ENCODE data around the gene SPSB1.
A peak's percentile ranks its signal among the peaks of the same experiment; 100 is the strongest.

The SPSB1 gene

GRCh38 chr1:9331558-9332346, 39.1 kb downstream of the SPSB1 start:
- no peak overlapping the region for H3K4me3 ChIP-seq
- H4K20me1 ChIP-seq: peaks cover 54% of the 10 kb centered on the region
- H3K9me3 ChIP-seq: no peaks in the 10 kb centered on the region
- H3K27ac ChIP-seq: no peak overlapping the region
- H3K36me3 ChIP-seq: no peaks in the 10 kb centered on the region
- no peaks in the 10 kb centered on the region for H3K27me3 ChIP-seq
- peak overlapping the region; percentile 73 for H3K4me2 ChIP-seq
- peaks cover 26% of the 10 kb centered on the region for H3K4me1 ChIP-seq
- no peak overlapping the region for H3K9ac ChIP-seq
- TF ChIP-seq Cebpa-rat (IDR thresholded peaks at IDR 0.05): no peak

- Histone ChIP-seq H3K4me1 (peaks cover 28% of the 10 kb centered on the region), H3K36me3 (no peaks in the 10 kb centered on the region), H3K9ac (no peak overlapping the region), H4K20me1 (peaks cover 54% of the 10 kb centered on the region), H3K4me2 (peak overlapping the region; percentile 73), H3K9me3 (no peaks in the 10 kb centered on the region), H3K27ac (peak overlapping the region; percentile 43; the same call in 1 of the 2 replicates), H3K27me3 (no peaks in the 10 kb centered on the region), H3K4me3 (no peak overlapping the region)
- TF ChIP-seq Cebpa-rat (IDR thresholded peaks at IDR 0.05): no peak
Observed at GRCh38 chr1:9332513-9333143, 39.9 kb downstream of the SPSB1 start.

DNA sequence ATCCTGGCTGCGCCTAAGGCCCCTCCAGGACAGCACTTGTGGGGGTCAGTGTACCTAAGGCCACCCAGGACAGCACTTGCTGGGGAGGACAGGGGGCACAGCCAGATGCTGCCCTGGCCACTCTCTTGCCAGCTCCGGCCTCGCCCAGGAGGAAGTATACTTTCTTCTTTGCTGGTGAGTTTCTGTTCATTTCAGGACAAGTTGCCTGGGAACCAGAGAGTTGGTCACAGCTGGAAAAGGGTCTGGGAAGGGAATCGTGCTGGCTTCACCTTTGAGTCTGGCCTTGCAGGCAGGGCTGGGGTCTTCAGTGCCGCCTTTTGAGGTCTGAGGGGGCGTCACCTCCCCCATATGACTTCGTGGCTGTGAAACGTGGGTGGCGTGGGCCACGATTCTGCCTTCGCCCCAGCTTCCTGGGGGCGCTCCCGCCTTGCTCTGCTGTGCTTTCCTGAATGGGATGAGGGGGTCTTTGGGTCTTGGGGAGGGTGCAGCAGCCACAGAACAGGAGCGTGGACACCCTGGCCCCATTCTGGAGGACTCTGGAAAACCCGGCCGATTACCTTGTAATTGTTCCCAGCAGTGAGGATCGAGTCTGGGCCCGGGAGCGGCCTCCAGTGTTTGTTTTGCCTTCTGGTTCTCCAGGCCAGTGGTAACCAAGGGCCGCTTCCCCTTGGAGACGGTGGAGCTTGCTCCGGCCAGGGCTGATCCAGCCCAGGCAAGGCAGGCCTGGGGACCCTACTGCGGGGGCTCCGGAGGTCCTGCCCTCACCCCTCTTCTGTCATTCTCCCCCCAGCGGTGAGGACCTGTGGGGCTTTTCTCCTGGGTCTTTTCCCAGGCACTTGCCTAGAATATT, 45.9 kb downstream of the SPSB1 start:
- no peak overlapping the region for H3K9ac ChIP-seq

GRCh38 chr1:9340172-9340854, 47.6 kb downstream of the SPSB1 start:
- peak overlapping the region; percentile 2; the same call in 1 of the 2 replicates for H3K4me2 ChIP-seq
- H3K9ac ChIP-seq: no peak overlapping the region
- no peak overlapping the region for H3K27ac ChIP-seq
- peaks cover 45% of the 10 kb centered on the region for H3K4me1 ChIP-seq
- H3K9me3 ChIP-seq: peaks cover 6% of the 10 kb centered on the region
- no peaks in the 10 kb centered on the region for H3K36me3 ChIP-seq
- H3K4me3 ChIP-seq: no peak overlapping the region
- no peaks in the 10 kb centered on the region for H3K27me3 ChIP-seq
- no peak for TF ChIP-seq Cebpa-rat (IDR thresholded peaks at IDR 0.05)
- peaks cover 58% of the 10 kb centered on the region for H4K20me1 ChIP-seq

More for the DNA sequence above, 45.9 kb downstream of the SPSB1 start:
- Histone ChIP-seq H3K27me3 (no peaks in the 10 kb centered on the region), H4K20me1 (peaks cover 47% of the 10 kb centered on the region), H3K9me3 (peaks cover 6% of the 10 kb centered on the region), H3K27ac (peak overlapping the region; percentile 38; the same call in 1 of the 2 replicates), H3K36me3 (no peaks in the 10 kb centered on the region), H3K4me3 (no peak overlapping the region), H3K4me2 (no peak overlapping the region), H3K4me1 (peaks cover 30% of the 10 kb centered on the region)
- TF ChIP-seq Cebpa-rat (IDR thresholded peaks at IDR 0.05): no peak

DNA sequence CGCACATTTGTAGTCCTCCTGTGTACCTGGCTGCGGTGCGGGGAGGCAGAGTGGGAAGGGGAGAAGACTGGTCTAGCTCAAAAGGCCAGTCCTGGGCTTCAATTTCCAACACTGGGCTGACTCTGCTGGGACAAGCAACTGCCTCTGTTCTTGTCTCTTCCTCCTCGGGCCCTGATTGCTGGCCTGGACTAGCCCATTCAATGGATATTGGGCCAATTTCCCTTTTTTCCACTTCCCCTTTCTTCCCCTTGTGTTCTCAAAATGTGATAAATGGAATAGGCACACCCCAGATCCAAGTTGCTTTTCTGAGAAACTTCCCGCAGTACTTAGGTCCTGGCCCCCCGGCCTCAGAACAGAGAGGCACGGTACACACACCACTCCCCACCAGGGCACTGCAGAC, 48.2 kb downstream of the SPSB1 start:
- H3K4me1 ChIP-seq: peaks cover 50% of the 10 kb centered on the region
- H3K9ac ChIP-seq: no peak overlapping the region
- H3K4me2 ChIP-seq: peak overlapping the region; percentile 2; the same call in 1 of the 2 replicates
- no peak for TF ChIP-seq Cebpa-rat (IDR thresholded peaks at IDR 0.05)
- H3K4me3 ChIP-seq: no peak overlapping the region
- peaks cover 58% of the 10 kb centered on the region for H4K20me1 ChIP-seq
- H3K9me3 ChIP-seq: peaks cover 6% of the 10 kb centered on the region
- no peaks in the 10 kb centered on the region for H3K27me3 ChIP-seq
- H3K27ac ChIP-seq: no peak overlapping the region
- no peaks in the 10 kb centered on the region for H3K36me3 ChIP-seq

DNA sequence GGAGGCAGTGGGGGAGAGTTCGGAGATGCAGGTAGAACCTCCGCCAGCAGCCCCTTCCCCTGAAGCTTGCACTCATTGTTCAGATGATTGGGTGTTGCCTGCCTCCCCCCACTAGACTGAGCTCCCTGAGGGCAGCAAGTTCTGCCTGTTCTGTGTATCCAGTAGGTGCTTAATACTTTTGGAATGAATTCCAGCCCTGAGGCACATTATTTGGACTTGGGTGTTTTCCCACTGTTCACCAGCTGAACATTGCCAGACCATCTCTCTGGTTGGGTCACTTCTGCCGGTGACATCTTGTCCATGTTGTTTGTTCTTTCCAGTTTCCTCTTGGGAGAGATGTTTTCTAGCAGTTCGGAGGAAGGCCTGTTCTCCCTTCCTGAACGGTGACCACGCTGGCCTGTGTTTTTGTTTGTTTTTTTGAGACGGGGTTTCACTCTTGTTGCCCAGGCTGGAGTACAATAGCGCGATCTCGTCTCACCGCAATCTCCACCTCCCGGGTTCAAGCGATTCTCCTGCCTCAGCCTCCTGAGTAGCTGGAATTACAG, 48.7 kb downstream of the SPSB1 start:
- no peak for TF ChIP-seq Cebpa-rat (IDR thresholded peaks at IDR 0.05)
- Histone ChIP-seq H4K20me1 (peaks cover 62% of the 10 kb centered on the region), H3K27ac (no peak overlapping the region), H3K36me3 (no peaks in the 10 kb centered on the region), H3K27me3 (no peaks in the 10 kb centered on the region), H3K9me3 (peaks cover 6% of the 10 kb centered on the region), H3K4me1 (peaks cover 55% of the 10 kb centered on the region), H3K4me2 (no peak overlapping the region; the same call in 1 of the 2 replicates), H3K9ac (no peak overlapping the region), H3K4me3 (no peak overlapping the region)

- peaks cover 63% of the 10 kb centered on the region for H4K20me1 ChIP-seq
- H3K4me3 ChIP-seq: no peak overlapping the region
- H3K4me1 ChIP-seq: peaks cover 59% of the 10 kb centered on the region
- H3K36me3 ChIP-seq: no peaks in the 10 kb centered on the region
- H3K27me3 ChIP-seq: no peaks in the 10 kb centered on the region
- H3K27ac ChIP-seq: no peak overlapping the region
- no peak for TF ChIP-seq Cebpa-rat (IDR thresholded peaks at IDR 0.05)
- no peak overlapping the region for H3K9ac ChIP-seq
- peak overlapping the region; percentile 87; the same call in 1 of the 2 replicates for H3K4me2 ChIP-seq
- H3K9me3 ChIP-seq: peaks cover 6% of the 10 kb centered on the region
Observed at GRCh38 chr1:9343269-9343668, 50.6 kb downstream of the SPSB1 start.

- Histone ChIP-seq H3K9ac (0 out of 2 replicates have a peak overlapping the region, but pooled peaks have one; percentile 38), H4K20me1 (peaks cover 53% of the 10 kb centered on the region), H3K4me3 (no peak overlapping the region), H3K27me3 (no peaks in the 10 kb centered on the region), H3K36me3 (no peaks in the 10 kb centered on the region), H3K27ac (peak overlapping the region; percentile 41), H3K4me1 (peaks cover 72% of the 10 kb centered on the region), H3K9me3 (peaks cover 6% of the 10 kb centered on the region), H3K4me2 (peak overlapping the region; percentile 87)
- TF ChIP-seq Cebpa-rat (IDR thresholded peaks at IDR 0.05): no peak
Observed at GRCh38 chr1:9344426-9345200, 51.9 kb downstream of the SPSB1 start.
